Endothelial cell of umbilical vein (primary cell): ENCODE data around the gene LAMA4. TPM values are rescaled to one million over a fixed set of nuclear protein-coding genes. Genes with fewer than 3 reads are reported as not detected.

Experiments
- BruUV-seq: library from RNA; stranded (reverse); fragments of 400-500 nt; replicated peaks from 2 replicates; lab custom pipeline; 2021; lab: Mats Ljungman, UMichigan
- CTCF ChIA-PET: fragments of 300-600, 350-600 bp; sonication (Branson Sonifier 250); formaldehyde crosslinking; loops from one replicate; lab custom pipeline; 2021; ENCODE audit warnings: antibody characterized with exemption, inconsistent platforms; lab: Charles Lee
- POLR2A ChIA-PET: fragments of 300-600, 350-600 bp; sonication (Branson Sonifier 250); formaldehyde crosslinking; loops from one replicate; lab custom pipeline; 2021; ENCODE audit warnings: antibody characterized with exemption, inconsistent platforms; lab: Charles Lee
- DNase-seq: peaks from one replicate; pipeline ENCODE4 v3.0.0-alpha.2; 2011; ENCODE audit warnings: low read depth, low spot score
- FAIRE-seq: peaks from 2 replicates; lab custom pipeline; 2011; peaks lifted over from hg19 to GRCh38; lab: Jason Lieb, UNC
- H2AFZ ChIP-seq: 2 replicates; pipeline ENCODE4 v1.6.0; 2012; ENCODE audit warnings: low read depth, low read length, control low read depth, inconsistent platforms
- H3K27ac ChIP-seq: 2 replicates; pipeline ENCODE4 v1.5.1; 2011; ENCODE audit warnings: low read depth, mild to moderate bottlenecking, control low read depth, low read length, moderate library complexity; ENCODE audit not compliant: insufficient read depth
- H3K27me3 ChIP-seq, 2 experiments: 2 replicates each; pipeline versions ENCODE4 v1.6.0 to v1.6.1; 2011; ENCODE audit warnings: low read length in 2 of 2, mixed read lengths in 1 of 2; ENCODE audit not compliant: control insufficient read depth in 2 of 2, insufficient read depth in 2 of 2
- H3K36me3 ChIP-seq, 2 experiments: 2 replicates in 1 of 2; 3 replicates in 1 of 2; pipeline ENCODE4 v1.5.1; 2011; ENCODE audit warnings: low read length in 2 of 2, mild to moderate bottlenecking in 1 of 2, moderate library complexity in 1 of 2; ENCODE audit not compliant: control insufficient read depth in 2 of 2, insufficient read depth in 2 of 2; ENCODE audit errors: extremely low read depth in 1 of 2
- H3K4me1 ChIP-seq: 3 replicates; pipeline ENCODE4 v1.5.1; 2011; ENCODE audit warnings: mild to moderate bottlenecking, low read length; ENCODE audit not compliant: control insufficient read depth, insufficient read depth; ENCODE audit errors: extremely low read depth
- H3K4me2 ChIP-seq: 2 replicates; pipeline ENCODE4 v1.6.1; 2011; ENCODE audit warnings: low read length, control low read depth, mixed read lengths; ENCODE audit not compliant: insufficient read depth
- H3K4me3 ChIP-seq, 3 experiments: fragments of 200-600 bp in 1 of 3; sonication (generic), shearing (Covaris generic) in 1 of 3; replicated peaks in 1 of 3; 2 replicates each; pipeline ENCODE4 v1.5.1; 2011 to 2016; ENCODE audit warnings: control low read depth in 3 of 3, low read length in 3 of 3, mild to moderate bottlenecking in 2 of 3, inconsistent platforms in 1 of 3, low read depth in 1 of 3, moderate library complexity in 1 of 3; ENCODE audit not compliant: insufficient read depth in 1 of 3
- H3K79me2 ChIP-seq: 2 replicates; pipeline ENCODE4 v1.6.0; 2012; ENCODE audit warnings: low read length, inconsistent platforms; ENCODE audit not compliant: control insufficient read depth, insufficient read depth
- H3K9ac ChIP-seq: replicated peaks from 2 replicates; pipeline ENCODE3; 2011; ENCODE audit warnings: low read length, control low read depth; ENCODE audit not compliant: insufficient read depth; ENCODE audit errors: extremely low read depth
- H3K9me1 ChIP-seq: replicated peaks from 3 replicates; pipeline ENCODE4 v1.6.0; 2011; ENCODE audit warnings: mild to moderate bottlenecking, low read length; ENCODE audit not compliant: control insufficient read depth, insufficient read depth; ENCODE audit errors: extremely low read depth
- H3K9me3 ChIP-seq: replicated peaks from 2 replicates; pipeline ENCODE4 v1.5.1; 2012; ENCODE audit warnings: low read length, inconsistent platforms; ENCODE audit not compliant: control insufficient read depth, insufficient read depth
- H4K20me1 ChIP-seq: replicated peaks from 2 replicates; pipeline ENCODE3; 2011; ENCODE audit warnings: mild to moderate bottlenecking, low read length; ENCODE audit not compliant: control insufficient read depth, insufficient read depth; ENCODE audit errors: extremely low read depth
- EZH2 ChIP-seq: IDR thresholded peaks from 2 replicates; pipeline ENCODE4 v1.6.1; 2012; ENCODE audit warnings: borderline replicate concordance, low read depth, mild to moderate bottlenecking, moderate library complexity, low read length, inconsistent platforms; ENCODE audit not compliant: severe bottlenecking
- FOS ChIP-seq: IDR thresholded peaks from 2 replicates; pipeline ENCODE4 v1.6.1; 2011; ENCODE audit warnings: mild to moderate bottlenecking, low read length, moderate library complexity, borderline replicate concordance; ENCODE audit not compliant: insufficient read depth
- GATA2 ChIP-seq: IDR thresholded peaks from 2 replicates; pipeline ENCODE4 v1.7.0; 2011; ENCODE audit warnings: low read depth, mild to moderate bottlenecking, moderate library complexity, mixed read lengths, low read length; ENCODE audit not compliant: insufficient read length, insufficient read depth
- JUN ChIP-seq: IDR thresholded peaks from 2 replicates; pipeline ENCODE4 v1.6.1; 2011; ENCODE audit warnings: borderline replicate concordance, low read depth; ENCODE audit not compliant: insufficient read length, insufficient read depth
- MYC ChIP-seq: IDR thresholded peaks from one replicate; pipeline ENCODE4 v1.6.1; 2011; ENCODE audit warnings: mild to moderate bottlenecking, low read depth, low read length
- POLR2A ChIP-seq: IDR thresholded peaks from 2 replicates; pipeline ENCODE4 v1.6.1; 2012; ENCODE audit warnings: low read depth, mild to moderate bottlenecking, control low read depth, low read length
- POLR2AphosphoS5 ChIP-seq: IDR thresholded peaks from 2 replicates; pipeline ENCODE4 v1.6.1; 2012; ENCODE audit warnings: low read depth, mild to moderate bottlenecking, control low read depth, low read length, moderate library complexity; ENCODE audit not compliant: insufficient read depth
- dilution Hi-C: fragments of 300-500 bp; cut with MboI; formaldehyde crosslinking; loops from one replicate; pipeline ENCODE4 v1.15.0; 2019; ENCODE audit warnings: low sequenced_read_pairs; ENCODE audit not compliant: extremely low pct_ligation_motif_present
- intact Hi-C: fragments of 100-400 bp; cut with micrococcal nuclease; formaldehyde crosslinking; loops from one replicate; pipeline ENCODE4 v1.10.0; 2022
- polyA plus RNA-seq, 4 experiments: library from polyadenylated mRNA; depleted of rRNA in 3 of 4; stranded (reverse) in 3 of 4; unstranded in 1 of 4; fragments of >200 nt; gene quantifications; 2 replicates each; pipeline versions ENCODE4 v1.2.1 to v1.2.3, GENCODE V29; 2011 to 2012; ENCODE audit warnings: missing spikeins in 1 of 4
- total RNA-seq: library from RNA; stranded (reverse); gene quantifications from 2 replicates; pipeline ENCODE4 v1.2.3, GENCODE V29; 2021
- TF ChIP-seq, protein P1 (sequence below): IDR thresholded peaks from 2 replicates; pipeline ENCODE4 v1.6.1; 2011; ENCODE audit not compliant: insufficient read depth, insufficient read length
- TF ChIP-seq, protein P2 (sequence below), 2 donors: IDR thresholded peaks; 1 replicate in 1 of 2; 2 replicates in 1 of 2; pipeline ENCODE4 v1.5.1; 2011; ENCODE audit warnings: low read length in 2 of 2, mild to moderate bottlenecking in 2 of 2, moderate library complexity in 2 of 2, control low read depth in 1 of 2, inconsistent platforms in 1 of 2, low read depth in 1 of 2; ENCODE audit not compliant: insufficient read depth in 1 of 2; ENCODE audit errors: extremely low read depth in 1 of 2

The LAMA4 gene
- total and polyA plus RNA-seq, 2 donors (not counting 3 experiments of a cell fraction or from before 2014, with no cell fraction given), result 384 to 629 TPM

DNA sequence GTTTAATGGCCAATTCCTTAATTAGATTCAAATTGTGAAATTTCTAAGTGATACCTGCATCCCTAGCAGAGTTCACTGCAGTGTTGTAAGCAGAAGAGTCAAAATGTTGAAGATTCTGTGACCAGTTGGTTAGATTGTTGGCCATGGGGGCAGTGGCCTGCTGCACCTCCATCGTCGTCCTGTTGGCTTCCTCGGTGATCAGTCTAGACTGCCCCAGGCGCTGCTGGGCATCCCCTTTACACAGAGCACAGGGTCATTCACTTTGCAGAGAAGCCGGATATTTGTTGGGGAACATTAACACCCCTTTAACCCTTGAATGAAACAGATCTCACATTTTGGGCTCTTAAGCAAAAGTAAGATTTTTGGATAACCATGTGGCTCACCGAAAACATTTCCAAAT is 106.3 kb downstream of the LAMA4 start:
- FAIRE-seq (no peak), DNase-seq (no peak)
- no peak overlapping the region for H2AFZ ChIP-seq
- no peak overlapping the region for H3K4me3 ChIP-seq
- no peaks in the 10 kb centered on the region for H3K9me3 ChIP-seq
- no peaks in the 10 kb centered on the region for H3K79me2 ChIP-seq
- H3K27ac ChIP-seq, result no peak overlapping the region
- H3K4me1 ChIP-seq, result peaks cover 3% of the 10 kb centered on the region
- TF ChIP-seq POLR2AphosphoS5 (no peak), MYC (no peak), POLR2A (no peak), GATA2 (no peak), JUN (no peak), EZH2 (no peak), FOS (no peak)
- TF ChIP-seq, protein P1, sequence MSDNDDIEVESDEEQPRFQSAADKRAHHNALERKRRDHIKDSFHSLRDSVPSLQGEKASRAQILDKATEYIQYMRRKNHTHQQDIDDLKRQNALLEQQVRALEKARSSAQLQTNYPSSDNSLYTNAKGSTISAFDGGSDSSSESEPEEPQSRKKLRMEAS, result no peak
- TF ChIP-seq, protein P2, sequence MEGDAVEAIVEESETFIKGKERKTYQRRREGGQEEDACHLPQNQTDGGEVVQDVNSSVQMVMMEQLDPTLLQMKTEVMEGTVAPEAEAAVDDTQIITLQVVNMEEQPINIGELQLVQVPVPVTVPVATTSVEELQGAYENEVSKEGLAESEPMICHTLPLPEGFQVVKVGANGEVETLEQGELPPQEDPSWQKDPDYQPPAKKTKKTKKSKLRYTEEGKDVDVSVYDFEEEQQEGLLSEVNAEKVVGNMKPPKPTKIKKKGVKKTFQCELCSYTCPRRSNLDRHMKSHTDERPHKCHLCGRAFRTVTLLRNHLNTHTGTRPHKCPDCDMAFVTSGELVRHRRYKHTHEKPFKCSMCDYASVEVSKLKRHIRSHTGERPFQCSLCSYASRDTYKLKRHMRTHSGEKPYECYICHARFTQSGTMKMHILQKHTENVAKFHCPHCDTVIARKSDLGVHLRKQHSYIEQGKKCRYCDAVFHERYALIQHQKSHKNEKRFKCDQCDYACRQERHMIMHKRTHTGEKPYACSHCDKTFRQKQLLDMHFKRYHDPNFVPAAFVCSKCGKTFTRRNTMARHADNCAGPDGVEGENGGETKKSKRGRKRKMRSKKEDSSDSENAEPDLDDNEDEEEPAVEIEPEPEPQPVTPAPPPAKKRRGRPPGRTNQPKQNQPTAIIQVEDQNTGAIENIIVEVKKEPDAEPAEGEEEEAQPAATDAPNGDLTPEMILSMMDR (IDR thresholded peaks at IDR 0.05; ENCODE audit: extremely low read depth in 1 of 2, insufficient read depth in 1 of 2, low read depth in 1 of 2, low read length in 2 of 2), result no peak
- BruUV-seq, result no TSS peak
- ChIA-PET POLR2A (no interaction called here), CTCF (no interaction called here)
- no peak overlapping the region for H3K9ac ChIP-seq
- H3K9me1 ChIP-seq, result no peaks in the 10 kb centered on the region
- intact Hi-C loops, result no loop called here
- dilution Hi-C loops, result no loop called here
- H3K4me2 ChIP-seq, result no peak overlapping the region
- H3K36me3 ChIP-seq, result peaks cover 36 to 61% of the 10 kb centered on the region in 2 experiments
- no peaks in the 10 kb centered on the region for H4K20me1 ChIP-seq
- no peaks in the 10 kb centered on the region for H3K27me3 ChIP-seq
